Activated naive CD4-positive, alpha-beta T cell treated with anti-CD3 and anti-CD28 coated beads, Interleukin-2, amount 50 U/mL, for 72 hours (primary cell): ENCODE results near the gene KCNJ18. TPM values are rescaled to one million over a fixed set of nuclear protein-coding genes. Genes with fewer than 3 reads are reported as not detected.
"Not testable (repeated sequence)": the region's sequence is repeated elsewhere in the genome, so short reads cannot be mapped to it uniquely, and the experiment has no call there.

ENCODE experiments used
- ATAC-seq, 2 donors: fragments of 150-1000 bp; cut with Tn5 transposase; 2 replicates each; pipeline ENCODE4 v1.10.0; 2021; ENCODE audit warnings: mild to moderate bottlenecking in 2 of 2, moderate library complexity in 2 of 2
- DNase-seq, 2 donors: peaks; one replicate each; pipeline ENCODE4 v3.0.0; 2021 to 2022; ENCODE audit warnings: low spot score in 2 of 2
- H3K27ac Mint-ChIP-seq, 2 donors: one replicate each; pipeline ENCODE4 v1.8.0; 2022; ENCODE audit warnings: mild to moderate bottlenecking in 2 of 2, mixed read lengths in 2 of 2
- H3K36me3 Mint-ChIP-seq, 2 donors: one replicate each; pipeline ENCODE4 v1.8.0; 2022; ENCODE audit warnings: mixed read lengths in 2 of 2
- H3K9me3 Mint-ChIP-seq, 2 donors: one replicate each; pipeline ENCODE4 v1.8.0; 2022; ENCODE audit warnings: mixed read lengths in 2 of 2
- total RNA-seq, 2 donors: library from RNA; stranded (reverse); gene quantifications; one replicate each; pipeline ENCODE4 v1.2.3, GENCODE V29; 2022

Gene KCNJ18
- total RNA-seq, 2 donors from 2014 or later: not detected

DNA sequence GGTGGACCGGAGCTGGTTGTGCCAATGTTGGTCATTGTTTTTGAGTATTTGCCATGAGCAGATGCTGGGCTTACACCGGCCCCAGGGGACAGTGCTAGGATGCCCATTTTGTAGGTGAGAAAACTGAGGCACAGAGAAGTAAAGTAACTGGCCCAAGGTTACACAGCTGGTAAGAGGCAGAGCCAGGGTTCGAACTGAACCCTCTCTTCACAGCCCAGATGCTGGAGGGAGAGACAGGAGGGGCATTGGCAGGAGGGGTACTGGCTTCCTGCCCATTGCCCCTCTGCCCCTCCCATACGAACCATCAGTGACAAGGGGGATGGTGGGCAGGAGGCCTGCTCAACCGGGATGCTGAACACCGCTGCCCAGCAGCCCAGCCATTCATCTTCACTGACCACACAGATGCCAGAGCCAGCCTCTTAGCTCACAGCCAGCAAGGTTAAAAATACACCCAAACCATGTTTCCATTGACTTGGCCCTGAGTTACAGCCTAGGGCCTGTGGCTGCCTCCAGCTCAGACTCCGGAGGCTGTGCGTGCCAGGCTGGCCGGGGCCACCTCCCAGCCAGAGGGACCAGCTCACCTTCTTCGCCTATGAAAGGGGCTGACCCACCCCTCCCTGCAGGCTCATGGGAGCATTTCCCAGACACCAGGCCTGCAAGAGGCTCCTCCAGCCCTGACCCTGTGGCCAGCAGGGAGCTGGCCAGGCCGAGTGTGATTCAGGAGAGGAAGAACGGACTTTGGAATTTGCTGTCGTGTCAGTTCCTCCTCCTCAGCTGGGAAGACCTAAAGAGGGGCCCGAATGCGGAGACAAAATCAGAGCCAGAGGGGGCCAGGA is 57.6 kb downstream of the KCNJ18 start:
- not testable (repeated sequence) for H3K36me3 Mint-ChIP-seq, DNase-seq, H3K9me3 Mint-ChIP-seq, H3K27ac Mint-ChIP-seq, ATAC-seq

DNA sequence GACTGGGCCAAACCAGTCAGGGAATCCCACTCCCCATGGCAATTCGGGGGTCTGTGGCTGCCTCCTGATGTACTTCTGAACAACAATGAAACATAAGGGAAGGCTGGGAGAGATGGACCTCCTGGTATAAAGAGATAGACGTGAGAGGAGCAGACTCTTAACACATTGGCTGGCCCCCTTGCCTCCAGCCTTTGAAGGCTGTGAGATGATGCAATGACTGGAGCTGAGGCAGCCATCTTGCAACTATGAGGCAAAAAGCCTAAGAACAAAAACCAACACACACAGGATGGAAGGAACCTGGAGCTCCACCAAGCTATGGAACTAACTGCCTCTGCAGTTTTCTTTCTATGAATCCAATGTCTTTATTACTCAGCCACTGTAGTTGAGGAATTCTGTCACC is 58.8 kb downstream of the KCNJ18 start:
- not testable (repeated sequence) for ATAC-seq, H3K36me3 Mint-ChIP-seq, H3K27ac Mint-ChIP-seq, DNase-seq, H3K9me3 Mint-ChIP-seq
